Cardiac fibroblast (primary cell): ENCODE measurements around the gene KIAA1217.

ENCODE experiments used
- DNase-seq, 2 donors: peaks; one replicate each; pipeline versions ENCODE4 v3.0.0 to v3.0.0-alpha.2; 2010; ENCODE audit warnings: low read depth in 2 of 2
- H3K4me3 ChIP-seq, 2 donors: replicated peaks in 1 of 2; 1 replicate in 1 of 2; 2 replicates in 1 of 2; pipeline ENCODE4 v1.5.1; 2011; ENCODE audit warnings: low read depth in 2 of 2, low read length in 2 of 2, mild to moderate bottlenecking in 2 of 2, moderate library complexity in 1 of 2
- TF ChIP-seq, protein P1 (sequence below): IDR thresholded peaks from one replicate; pipeline ENCODE4 v1.5.1; 2011; ENCODE audit warnings: low read depth, mild to moderate bottlenecking, low read length, inconsistent platforms

The KIAA1217 gene, protein sequence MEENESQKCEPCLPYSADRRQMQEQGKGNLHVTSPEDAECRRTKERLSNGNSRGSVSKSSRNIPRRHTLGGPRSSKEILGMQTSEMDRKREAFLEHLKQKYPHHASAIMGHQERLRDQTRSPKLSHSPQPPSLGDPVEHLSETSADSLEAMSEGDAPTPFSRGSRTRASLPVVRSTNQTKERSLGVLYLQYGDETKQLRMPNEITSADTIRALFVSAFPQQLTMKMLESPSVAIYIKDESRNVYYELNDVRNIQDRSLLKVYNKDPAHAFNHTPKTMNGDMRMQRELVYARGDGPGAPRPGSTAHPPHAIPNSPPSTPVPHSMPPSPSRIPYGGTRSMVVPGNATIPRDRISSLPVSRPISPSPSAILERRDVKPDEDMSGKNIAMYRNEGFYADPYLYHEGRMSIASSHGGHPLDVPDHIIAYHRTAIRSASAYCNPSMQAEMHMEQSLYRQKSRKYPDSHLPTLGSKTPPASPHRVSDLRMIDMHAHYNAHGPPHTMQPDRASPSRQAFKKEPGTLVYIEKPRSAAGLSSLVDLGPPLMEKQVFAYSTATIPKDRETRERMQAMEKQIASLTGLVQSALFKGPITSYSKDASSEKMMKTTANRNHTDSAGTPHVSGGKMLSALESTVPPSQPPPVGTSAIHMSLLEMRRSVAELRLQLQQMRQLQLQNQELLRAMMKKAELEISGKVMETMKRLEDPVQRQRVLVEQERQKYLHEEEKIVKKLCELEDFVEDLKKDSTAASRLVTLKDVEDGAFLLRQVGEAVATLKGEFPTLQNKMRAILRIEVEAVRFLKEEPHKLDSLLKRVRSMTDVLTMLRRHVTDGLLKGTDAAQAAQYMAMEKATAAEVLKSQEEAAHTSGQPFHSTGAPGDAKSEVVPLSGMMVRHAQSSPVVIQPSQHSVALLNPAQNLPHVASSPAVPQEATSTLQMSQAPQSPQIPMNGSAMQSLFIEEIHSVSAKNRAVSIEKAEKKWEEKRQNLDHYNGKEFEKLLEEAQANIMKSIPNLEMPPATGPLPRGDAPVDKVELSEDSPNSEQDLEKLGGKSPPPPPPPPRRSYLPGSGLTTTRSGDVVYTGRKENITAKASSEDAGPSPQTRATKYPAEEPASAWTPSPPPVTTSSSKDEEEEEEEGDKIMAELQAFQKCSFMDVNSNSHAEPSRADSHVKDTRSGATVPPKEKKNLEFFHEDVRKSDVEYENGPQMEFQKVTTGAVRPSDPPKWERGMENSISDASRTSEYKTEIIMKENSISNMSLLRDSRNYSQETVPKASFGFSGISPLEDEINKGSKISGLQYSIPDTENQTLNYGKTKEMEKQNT (N-terminal part only)

DNA sequence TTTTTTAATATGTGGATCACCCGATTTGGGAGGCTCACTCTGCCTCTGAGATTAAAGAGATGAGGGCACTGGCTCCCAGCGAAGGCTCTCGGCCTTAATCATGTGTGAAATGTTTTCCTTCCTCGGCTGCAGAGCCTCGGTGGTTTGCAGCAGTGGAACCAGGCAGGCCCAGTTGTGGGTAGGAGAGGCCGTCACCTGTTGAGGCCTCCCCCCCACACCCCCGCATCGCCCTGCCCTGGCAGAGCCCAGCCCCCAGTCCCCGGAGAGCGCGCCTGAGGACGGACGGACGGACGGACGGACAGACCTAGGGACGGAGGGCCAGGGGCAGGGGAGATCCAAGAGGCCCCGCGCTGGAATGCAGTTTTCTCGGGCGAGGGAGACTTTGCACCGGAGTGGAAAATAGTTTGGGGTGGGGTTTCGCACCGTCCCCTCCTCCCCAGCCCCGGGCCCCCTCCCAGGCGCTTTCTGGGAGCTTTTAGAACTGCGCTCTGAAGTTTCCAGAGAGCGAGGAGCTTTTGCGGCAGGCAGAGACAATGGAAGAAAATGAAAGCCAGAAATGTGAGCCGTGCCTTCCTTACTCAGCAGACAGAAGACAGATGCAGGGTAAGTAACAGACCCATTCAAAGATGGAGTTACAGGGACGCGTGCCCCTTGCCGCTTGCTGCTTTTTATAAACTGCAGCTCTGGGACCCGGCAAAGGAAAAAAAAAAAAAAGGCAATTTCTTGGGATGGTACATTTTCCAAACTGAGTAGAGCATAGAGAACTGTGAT lies at the start of gene KIAA1217:
TSS of gene KIAA1217 (plus strand) at position 478 of the 771 bp plus-strand sequence. CDS start at position 534, 56 bp downstream.
- peak; percentile 45 for DNase-seq
- H3K4me3 ChIP-seq, result peak within 1 kb of the TSS; percentile 35 to 57
- TF ChIP-seq, protein P1, sequence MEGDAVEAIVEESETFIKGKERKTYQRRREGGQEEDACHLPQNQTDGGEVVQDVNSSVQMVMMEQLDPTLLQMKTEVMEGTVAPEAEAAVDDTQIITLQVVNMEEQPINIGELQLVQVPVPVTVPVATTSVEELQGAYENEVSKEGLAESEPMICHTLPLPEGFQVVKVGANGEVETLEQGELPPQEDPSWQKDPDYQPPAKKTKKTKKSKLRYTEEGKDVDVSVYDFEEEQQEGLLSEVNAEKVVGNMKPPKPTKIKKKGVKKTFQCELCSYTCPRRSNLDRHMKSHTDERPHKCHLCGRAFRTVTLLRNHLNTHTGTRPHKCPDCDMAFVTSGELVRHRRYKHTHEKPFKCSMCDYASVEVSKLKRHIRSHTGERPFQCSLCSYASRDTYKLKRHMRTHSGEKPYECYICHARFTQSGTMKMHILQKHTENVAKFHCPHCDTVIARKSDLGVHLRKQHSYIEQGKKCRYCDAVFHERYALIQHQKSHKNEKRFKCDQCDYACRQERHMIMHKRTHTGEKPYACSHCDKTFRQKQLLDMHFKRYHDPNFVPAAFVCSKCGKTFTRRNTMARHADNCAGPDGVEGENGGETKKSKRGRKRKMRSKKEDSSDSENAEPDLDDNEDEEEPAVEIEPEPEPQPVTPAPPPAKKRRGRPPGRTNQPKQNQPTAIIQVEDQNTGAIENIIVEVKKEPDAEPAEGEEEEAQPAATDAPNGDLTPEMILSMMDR, result no peak

DNA sequence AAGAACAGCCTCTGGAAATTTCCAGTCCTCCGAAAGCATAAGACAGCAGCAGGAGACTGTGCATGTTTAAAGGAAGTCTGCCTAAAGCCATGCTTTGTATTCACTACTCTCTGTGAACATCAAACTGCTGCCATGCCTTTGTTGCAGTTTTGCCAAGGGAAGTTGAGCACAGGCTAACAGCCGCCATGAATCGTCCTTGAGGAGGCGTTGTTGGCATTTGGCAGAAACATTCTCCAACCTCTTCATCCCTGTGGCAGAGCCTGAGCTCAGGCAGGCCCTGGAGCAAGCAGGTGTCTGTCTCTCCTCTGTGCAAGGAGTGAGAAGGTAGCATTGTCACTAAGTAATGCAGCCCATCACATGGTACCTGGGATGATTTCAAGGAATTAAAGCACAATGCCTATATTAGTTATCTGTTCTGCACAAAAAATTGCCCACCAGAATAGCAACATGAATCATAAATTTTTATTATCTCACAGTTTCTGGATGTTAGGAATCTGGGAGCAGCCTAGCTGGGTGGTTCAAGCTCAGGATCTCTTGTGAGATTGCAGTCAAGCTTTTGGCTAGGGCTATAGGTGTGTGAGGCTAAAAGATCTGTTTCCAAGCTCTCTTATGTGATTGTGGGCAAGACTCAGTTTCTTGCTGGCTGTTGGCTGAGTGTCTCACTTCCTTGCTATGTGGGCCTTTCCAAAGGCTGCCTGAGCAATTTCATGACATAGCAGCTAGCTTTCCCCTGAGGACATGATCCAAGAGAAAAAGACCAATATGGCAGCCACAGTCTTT lies 46.5 kb upstream of the KIAA1217 start:
- TF ChIP-seq, protein P1, result no peak
- no peak for DNase-seq
- no peak overlapping the region for H3K4me3 ChIP-seq

DNA sequence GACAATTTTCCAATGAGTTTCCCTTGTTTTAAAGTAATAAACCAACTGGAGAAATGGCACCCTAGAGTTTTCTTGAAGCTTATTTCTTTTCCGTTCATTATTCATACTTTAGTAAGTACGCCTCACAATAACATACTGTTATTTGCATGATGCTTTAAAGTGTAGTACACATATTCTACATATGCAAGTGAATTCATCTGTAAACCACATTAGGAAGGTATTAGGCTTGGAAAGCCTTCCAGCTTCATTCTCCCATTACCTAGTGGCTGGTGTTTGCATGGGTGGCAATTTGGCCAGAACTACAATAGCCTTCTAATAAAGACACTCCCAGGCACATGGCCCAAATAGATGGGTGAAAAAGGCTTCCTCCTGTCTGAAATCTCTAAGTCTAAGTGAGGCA lies 45.5 kb upstream of the KIAA1217 start:
- TF ChIP-seq, protein P1, result no peak
- no peak for DNase-seq
- no peak overlapping the region for H3K4me3 ChIP-seq

DNA sequence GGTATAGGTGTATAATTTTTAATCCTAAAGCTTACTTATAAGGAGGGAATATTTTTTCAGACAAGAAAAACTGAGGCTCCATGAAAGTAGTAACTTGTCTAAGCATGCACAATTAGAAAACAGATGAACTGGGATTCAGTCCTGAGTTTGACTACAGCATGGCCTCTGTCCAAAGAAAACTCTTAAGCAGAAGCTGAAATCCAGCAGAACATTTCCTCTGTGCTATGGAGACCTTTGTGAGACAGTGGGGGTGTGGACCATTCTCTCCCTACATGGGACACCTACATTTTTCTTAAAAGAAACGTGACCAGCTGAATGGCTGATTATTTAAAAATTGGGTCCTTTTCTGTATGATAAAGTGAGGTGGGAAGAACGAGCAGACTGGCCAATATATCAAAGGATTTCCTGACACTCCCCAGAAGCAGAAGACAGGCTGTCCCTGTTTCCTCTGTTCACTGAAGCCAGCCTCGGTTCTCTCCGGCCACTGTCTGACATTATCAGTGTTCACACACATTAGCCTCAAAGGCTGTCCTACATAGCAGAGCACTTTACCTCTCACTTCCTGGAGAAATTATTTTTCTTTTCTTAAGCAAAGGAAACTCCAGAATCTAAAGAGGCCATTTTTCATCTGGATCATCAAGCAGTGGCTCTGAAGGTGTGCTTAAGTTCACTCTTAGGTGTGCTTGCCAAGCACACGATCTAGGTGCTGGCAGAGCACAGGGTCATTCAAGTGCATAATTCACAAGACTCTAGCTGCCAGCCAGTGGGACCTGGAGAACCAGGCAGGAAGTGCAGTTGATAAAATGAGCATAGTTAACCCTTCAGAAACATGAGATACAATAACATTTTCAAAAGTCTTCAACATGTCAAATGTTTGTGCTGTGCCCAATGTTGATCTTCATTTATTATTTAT lies 40.4 kb upstream of the KIAA1217 start:
- TF ChIP-seq, protein P1, result no peak
- no peak overlapping the region for H3K4me3 ChIP-seq
- no peak for DNase-seq

DNA sequence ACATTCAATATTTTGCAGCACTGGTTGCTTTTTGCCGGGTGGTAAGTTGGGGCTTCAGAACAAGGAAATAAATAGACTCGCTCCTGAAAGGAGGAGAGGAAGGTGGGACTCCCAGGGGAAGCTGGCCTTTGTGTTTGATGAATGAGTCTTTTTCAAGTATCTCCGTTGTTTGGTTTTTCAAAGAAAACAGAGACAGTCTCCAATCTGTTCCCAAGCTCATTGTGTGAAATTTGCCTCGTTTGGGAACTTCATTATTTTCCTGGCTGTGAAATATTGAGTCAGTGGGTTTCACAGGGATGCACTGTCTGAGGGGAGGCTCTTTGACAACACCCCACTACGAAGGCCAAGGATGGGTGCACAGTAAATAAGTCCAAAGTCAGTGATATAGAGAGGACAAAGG lies 38.7 kb upstream of the KIAA1217 start:
- DNase-seq, result no peak
- TF ChIP-seq, protein P1, result no peak
- no peak overlapping the region for H3K4me3 ChIP-seq
